WTC11 (cell line): ENCODE results near the gene NCOA1. TPM values are rescaled to one million over a fixed set of nuclear protein-coding genes. Genes with fewer than 3 reads are reported as not detected.

ENCODE experiments used
- ATAC-seq: fragments of 200-7000 bp; cut with Tn5 transposase; 2 replicates; pipeline ENCODE4 v1.10.0; 2021; ENCODE audit warnings: mild to moderate bottlenecking, moderate library complexity
- CTCF ChIA-PET: fragments of 300-600 bp; sonication (Branson Sonifier 250); formaldehyde crosslinking; loops from one replicate; lab custom pipeline; 2021; ENCODE audit warnings: antibody characterized with exemption; lab: Charles Lee
- POLR2A ChIA-PET: fragments of 350-600 bp; sonication (Branson Sonifier 250); formaldehyde crosslinking; loops from one replicate; lab custom pipeline; 2021; ENCODE audit warnings: antibody characterized with exemption; lab: Charles Lee
- DNase-seq: peaks from one replicate; pipeline ENCODE4 v3.0.0; 2021; ENCODE audit warnings: low spot score
- H3K27ac Mint-ChIP-seq: 2 replicates; pipeline ENCODE4 v1.8.0; 2021; ENCODE audit warnings: mixed read lengths
- H3K27me3 Mint-ChIP-seq: 2 replicates; pipeline ENCODE4 v1.8.0; 2021; ENCODE audit warnings: low read depth, mild to moderate bottlenecking, moderate library complexity, mixed read lengths
- H3K36me3 Mint-ChIP-seq: 2 replicates; pipeline ENCODE4 v1.8.0; 2021; ENCODE audit warnings: mixed read lengths
- H3K4me1 Mint-ChIP-seq: 2 replicates; pipeline ENCODE4 v1.8.0; 2022; ENCODE audit warnings: mixed read lengths
- H3K4me3 Mint-ChIP-seq: 2 replicates; pipeline ENCODE4 v1.8.0; 2021; ENCODE audit warnings: mild to moderate bottlenecking, moderate library complexity, mixed read lengths
- H3K9me3 Mint-ChIP-seq: 2 replicates; pipeline ENCODE4 v1.8.0; 2021; ENCODE audit warnings: mixed read lengths
- ATF1 ChIP-seq: sonication (generic); formaldehyde crosslinking; IDR thresholded peaks from 2 replicates; pipeline ENCODE4 v1.8.1; 2023; ENCODE audit warnings: mild to moderate bottlenecking, moderate library complexity, missing genetic modification reagents
- EMX1 ChIP-seq: fragments of 250-450 bp; sonication (Bioruptor Pico); IDR thresholded peaks from 2 replicates; pipeline ENCODE4 v1.8.0; 2021; ENCODE audit warnings: mild to moderate bottlenecking
- ESRRA ChIP-seq: sonication (generic); formaldehyde crosslinking; IDR thresholded peaks from 2 replicates; pipeline ENCODE4 v1.8.1; 2022; ENCODE audit warnings: mild to moderate bottlenecking, missing genetic modification reagents, borderline replicate concordance
- ETV6 ChIP-seq: sonication (generic); formaldehyde crosslinking; IDR thresholded peaks from 2 replicates; pipeline ENCODE4 v1.8.1; 2022; ENCODE audit warnings: mild to moderate bottlenecking, missing genetic modification reagents
- JUN ChIP-seq: sonication (generic); formaldehyde crosslinking; IDR thresholded peaks from 2 replicates; pipeline ENCODE4 v1.8.0; 2023; ENCODE audit warnings: mild to moderate bottlenecking, missing genetic modification reagents
- NFATC4 ChIP-seq: fragments of 250-450 bp; sonication (Bioruptor Pico); IDR thresholded peaks from 2 replicates; pipeline ENCODE4 v1.9.0; 2021; ENCODE audit warnings: mild to moderate bottlenecking
- NR3C1 ChIP-seq: sonication (generic); formaldehyde crosslinking; conservative IDR thresholded peaks from 2 replicates; pipeline ENCODE4 v1.8.1; 2023; ENCODE audit warnings: low read depth, mild to moderate bottlenecking, missing genetic modification reagents
- RELA ChIP-seq: sonication (generic); formaldehyde crosslinking; IDR thresholded peaks from 2 replicates; pipeline ENCODE4 v1.8.1; 2022; ENCODE audit warnings: missing genetic modification reagents, mild to moderate bottlenecking, borderline replicate concordance
- SP1 ChIP-seq: sonication (generic); formaldehyde crosslinking; conservative IDR thresholded peaks from 2 replicates; pipeline ENCODE4 v1.8.1; 2022; ENCODE audit warnings: missing genetic modification reagents
- TEAD4 ChIP-seq: sonication (generic); formaldehyde crosslinking; IDR thresholded peaks from 2 replicates; pipeline ENCODE4 v1.8.0; 2022; ENCODE audit warnings: mild to moderate bottlenecking, missing genetic modification reagents
- TP53 ChIP-seq: sonication (generic); formaldehyde crosslinking; IDR thresholded peaks from 2 replicates; pipeline ENCODE4 v1.8.1; 2023; ENCODE audit warnings: mild to moderate bottlenecking, missing genetic modification reagents
- ZBTB21 ChIP-seq: sonication (generic); formaldehyde crosslinking; IDR thresholded peaks from 2 replicates; pipeline ENCODE4 v1.8.1; 2023; ENCODE audit warnings: mild to moderate bottlenecking, missing genetic modification reagents, borderline replicate concordance
- ZNF121 ChIP-seq: sonication (generic); formaldehyde crosslinking; IDR thresholded peaks from 2 replicates; pipeline ENCODE4 v1.8.0; 2023; ENCODE audit warnings: missing genetic modification reagents
- ZNF671 ChIP-seq: fragments of 250-450 bp; sonication (Bioruptor Pico); IDR thresholded peaks from 2 replicates; pipeline ENCODE4 v1.8.0; 2021; ENCODE audit warnings: mild to moderate bottlenecking
- total RNA-seq: library from RNA; stranded (reverse); gene quantifications from 3 replicates; pipeline ENCODE4 v1.2.3, GENCODE V29; 2021
- TF ChIP-seq, protein P1 (sequence below): sonication (generic); formaldehyde crosslinking; conservative IDR thresholded peaks from 2 replicates; pipeline ENCODE4 v1.8.1; 2023; ENCODE audit warnings: mild to moderate bottlenecking, low read depth, missing genetic modification reagents, moderate library complexity
- TF ChIP-seq, protein P2 (sequence below): fragments of 200-600 bp; IDR thresholded peaks from 2 replicates; pipeline ENCODE4 v1.8.0; 2022; ENCODE audit warnings: antibody characterized with exemption
- TF ChIP-seq, protein P3 (sequence below): sonication (generic); formaldehyde crosslinking; IDR thresholded peaks from 2 replicates; pipeline ENCODE4 v1.8.0; 2022; ENCODE audit warnings: mild to moderate bottlenecking, missing genetic modification reagents
- TF ChIP-seq, protein P4 (sequence below): sonication (generic); formaldehyde crosslinking; IDR thresholded peaks from 2 replicates; pipeline ENCODE4 v1.8.1; 2022; ENCODE audit warnings: mild to moderate bottlenecking, moderate library complexity, missing genetic modification reagents
- TF ChIP-seq, protein P5 (sequence below): sonication (generic); formaldehyde crosslinking; IDR thresholded peaks from 2 replicates; pipeline ENCODE4 v1.8.1; 2022; ENCODE audit warnings: missing genetic modification reagents, borderline replicate concordance
- TF ChIP-seq, protein P6 (sequence below): sonication (generic); formaldehyde crosslinking; IDR thresholded peaks from 2 replicates; pipeline ENCODE4 v1.8.1; 2023; ENCODE audit warnings: mild to moderate bottlenecking, missing genetic modification reagents, moderate library complexity
- TF ChIP-seq, protein P7 (sequence below): fragments of 250-450 bp; sonication (Bioruptor Pico); IDR thresholded peaks from 2 replicates; pipeline ENCODE4 v1.9.0; 2021; ENCODE audit warnings: mild to moderate bottlenecking
- TF ChIP-seq, protein P8 (sequence below): sonication (generic); formaldehyde crosslinking; IDR thresholded peaks from 2 replicates; pipeline ENCODE4 v1.8.1; 2022; ENCODE audit warnings: mild to moderate bottlenecking, missing genetic modification reagents, moderate library complexity, borderline replicate concordance

Gene NCOA1
- total RNA-seq, 1 experiment from 2014 or later, result 16.9 TPM

DNA sequence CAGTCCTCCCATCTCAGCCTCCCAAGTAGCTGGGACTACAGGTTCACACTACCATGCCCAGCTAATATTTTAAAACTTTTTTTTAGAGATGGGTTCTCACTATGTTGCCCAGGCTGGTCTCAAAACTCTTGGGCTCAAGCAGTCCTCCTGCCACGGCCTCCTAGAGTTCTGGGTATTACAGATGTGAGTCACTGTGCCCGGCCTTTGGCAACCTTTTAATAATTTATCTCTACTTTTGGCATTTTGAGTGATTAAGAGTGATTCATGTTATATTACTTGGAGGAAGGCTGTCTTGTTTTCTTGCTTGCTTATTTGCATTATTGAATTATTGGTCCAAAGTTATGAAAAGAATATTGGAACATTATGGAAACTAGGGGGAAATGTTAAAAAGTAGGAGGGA, 24.3 kb downstream of the NCOA1 start:
- peaks cover 3% of the 10 kb centered on the region for H3K4me1 Mint-ChIP-seq
- no peak overlapping the region for H3K27ac Mint-ChIP-seq
- no peak overlapping the region for H3K4me3 Mint-ChIP-seq
- H3K36me3 Mint-ChIP-seq, result no peaks in the 10 kb centered on the region
- CTCF ChIA-PET, result interaction anchor here (0.6 to 1.4 kb wide), 7 partner anchors 9 to 129 kb away, joined by 3 to 6 read pairs (median 3); partner anchors contain the start of gene NCOA1
- H3K27me3 Mint-ChIP-seq, result no peaks in the 10 kb centered on the region
- no peak for DNase-seq
- H3K9me3 Mint-ChIP-seq, result peaks cover 9% of the 10 kb centered on the region; the same call in 1 of the 2 replicates
- TF ChIP-seq JUN (CRISPR knock-in tag) (no peak), NR3C1 (CRISPR knock-in tag) (no peak), ESRRA (no peak), ETV6 (CRISPR knock-in tag) (no peak), ZNF121 (CRISPR knock-in tag) (no peak), NFATC4 (CRISPR knock-in tag) (no peak), RELA (CRISPR knock-in tag) (no peak), ZBTB21 (CRISPR knock-in tag) (no peak)
- TF ChIP-seq, protein P1, sequence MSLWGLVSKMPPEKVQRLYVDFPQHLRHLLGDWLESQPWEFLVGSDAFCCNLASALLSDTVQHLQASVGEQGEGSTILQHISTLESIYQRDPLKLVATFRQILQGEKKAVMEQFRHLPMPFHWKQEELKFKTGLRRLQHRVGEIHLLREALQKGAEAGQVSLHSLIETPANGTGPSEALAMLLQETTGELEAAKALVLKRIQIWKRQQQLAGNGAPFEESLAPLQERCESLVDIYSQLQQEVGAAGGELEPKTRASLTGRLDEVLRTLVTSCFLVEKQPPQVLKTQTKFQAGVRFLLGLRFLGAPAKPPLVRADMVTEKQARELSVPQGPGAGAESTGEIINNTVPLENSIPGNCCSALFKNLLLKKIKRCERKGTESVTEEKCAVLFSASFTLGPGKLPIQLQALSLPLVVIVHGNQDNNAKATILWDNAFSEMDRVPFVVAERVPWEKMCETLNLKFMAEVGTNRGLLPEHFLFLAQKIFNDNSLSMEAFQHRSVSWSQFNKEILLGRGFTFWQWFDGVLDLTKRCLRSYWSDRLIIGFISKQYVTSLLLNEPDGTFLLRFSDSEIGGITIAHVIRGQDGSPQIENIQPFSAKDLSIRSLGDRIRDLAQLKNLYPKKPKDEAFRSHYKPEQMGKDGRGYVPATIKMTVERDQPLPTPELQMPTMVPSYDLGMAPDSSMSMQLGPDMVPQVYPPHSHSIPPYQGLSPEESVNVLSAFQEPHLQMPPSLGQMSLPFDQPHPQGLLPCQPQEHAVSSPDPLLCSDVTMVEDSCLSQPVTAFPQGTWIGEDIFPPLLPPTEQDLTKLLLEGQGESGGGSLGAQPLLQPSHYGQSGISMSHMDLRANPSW (CRISPR knock-in tag), result no peak
- TF ChIP-seq, protein P2, sequence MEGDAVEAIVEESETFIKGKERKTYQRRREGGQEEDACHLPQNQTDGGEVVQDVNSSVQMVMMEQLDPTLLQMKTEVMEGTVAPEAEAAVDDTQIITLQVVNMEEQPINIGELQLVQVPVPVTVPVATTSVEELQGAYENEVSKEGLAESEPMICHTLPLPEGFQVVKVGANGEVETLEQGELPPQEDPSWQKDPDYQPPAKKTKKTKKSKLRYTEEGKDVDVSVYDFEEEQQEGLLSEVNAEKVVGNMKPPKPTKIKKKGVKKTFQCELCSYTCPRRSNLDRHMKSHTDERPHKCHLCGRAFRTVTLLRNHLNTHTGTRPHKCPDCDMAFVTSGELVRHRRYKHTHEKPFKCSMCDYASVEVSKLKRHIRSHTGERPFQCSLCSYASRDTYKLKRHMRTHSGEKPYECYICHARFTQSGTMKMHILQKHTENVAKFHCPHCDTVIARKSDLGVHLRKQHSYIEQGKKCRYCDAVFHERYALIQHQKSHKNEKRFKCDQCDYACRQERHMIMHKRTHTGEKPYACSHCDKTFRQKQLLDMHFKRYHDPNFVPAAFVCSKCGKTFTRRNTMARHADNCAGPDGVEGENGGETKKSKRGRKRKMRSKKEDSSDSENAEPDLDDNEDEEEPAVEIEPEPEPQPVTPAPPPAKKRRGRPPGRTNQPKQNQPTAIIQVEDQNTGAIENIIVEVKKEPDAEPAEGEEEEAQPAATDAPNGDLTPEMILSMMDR, result no peak
- TF ChIP-seq, protein P3, sequence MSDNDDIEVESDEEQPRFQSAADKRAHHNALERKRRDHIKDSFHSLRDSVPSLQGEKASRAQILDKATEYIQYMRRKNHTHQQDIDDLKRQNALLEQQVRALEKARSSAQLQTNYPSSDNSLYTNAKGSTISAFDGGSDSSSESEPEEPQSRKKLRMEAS (CRISPR knock-in tag), result no peak
- TF ChIP-seq, protein P4, sequence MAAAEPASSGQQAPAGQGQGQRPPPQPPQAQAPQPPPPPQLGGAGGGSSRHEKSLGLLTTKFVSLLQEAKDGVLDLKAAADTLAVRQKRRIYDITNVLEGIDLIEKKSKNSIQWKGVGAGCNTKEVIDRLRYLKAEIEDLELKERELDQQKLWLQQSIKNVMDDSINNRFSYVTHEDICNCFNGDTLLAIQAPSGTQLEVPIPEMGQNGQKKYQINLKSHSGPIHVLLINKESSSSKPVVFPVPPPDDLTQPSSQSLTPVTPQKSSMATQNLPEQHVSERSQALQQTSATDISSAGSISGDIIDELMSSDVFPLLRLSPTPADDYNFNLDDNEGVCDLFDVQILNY (CRISPR knock-in tag), result no peak
- ATAC-seq, result no peak
- POLR2A ChIA-PET, result interaction anchor here (0.7 kb wide), 1 partner anchor 103 kb away, joined by 7 read pairs; no protein-coding TSS in a partner anchor

DNA sequence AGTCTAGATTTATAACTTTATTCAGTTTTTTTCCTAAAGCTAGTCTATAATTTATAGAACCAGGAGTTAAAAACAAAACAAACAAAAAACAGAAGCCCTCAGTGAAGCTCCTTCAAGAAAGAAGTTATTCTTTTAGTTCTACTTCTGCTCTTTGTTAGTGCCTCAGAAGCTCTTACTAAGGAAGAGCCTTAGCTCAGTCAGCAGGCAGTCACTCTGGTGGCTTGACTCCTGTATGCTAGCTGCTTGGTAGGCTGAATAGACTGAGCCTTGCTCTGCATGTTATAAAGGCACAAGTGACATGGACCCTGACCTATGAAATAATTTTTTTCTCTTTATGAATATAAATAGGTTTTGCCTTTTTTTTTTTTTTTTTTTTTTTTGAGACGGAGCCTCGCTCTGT, 24.8 kb downstream of the NCOA1 start:
- Mint-ChIP-seq H3K27me3 (no peaks in the 10 kb centered on the region), H3K9me3 (peaks cover 9% of the 10 kb centered on the region; the same call in 1 of the 2 replicates), H3K4me3 (no peak overlapping the region), H3K36me3 (no peaks in the 10 kb centered on the region), H3K4me1 (peaks cover 3% of the 10 kb centered on the region), H3K27ac (no peak overlapping the region)
- ChIA-PET CTCF (interaction anchor here (0.7 to 1.4 kb wide), 8 partner anchors 9 to 128 kb away, joined by 3 to 6 read pairs (median 3); partner anchors contain the start of gene NCOA1), POLR2A (interaction anchor here (0.7 kb wide), 2 partner anchors 47 to 103 kb away, joined by 7 to 9 read pairs; no protein-coding TSS in a partner anchor)
- DNase-seq (no peak), ATAC-seq (peak; percentile 76)
- TF ChIP-seq, protein P5, sequence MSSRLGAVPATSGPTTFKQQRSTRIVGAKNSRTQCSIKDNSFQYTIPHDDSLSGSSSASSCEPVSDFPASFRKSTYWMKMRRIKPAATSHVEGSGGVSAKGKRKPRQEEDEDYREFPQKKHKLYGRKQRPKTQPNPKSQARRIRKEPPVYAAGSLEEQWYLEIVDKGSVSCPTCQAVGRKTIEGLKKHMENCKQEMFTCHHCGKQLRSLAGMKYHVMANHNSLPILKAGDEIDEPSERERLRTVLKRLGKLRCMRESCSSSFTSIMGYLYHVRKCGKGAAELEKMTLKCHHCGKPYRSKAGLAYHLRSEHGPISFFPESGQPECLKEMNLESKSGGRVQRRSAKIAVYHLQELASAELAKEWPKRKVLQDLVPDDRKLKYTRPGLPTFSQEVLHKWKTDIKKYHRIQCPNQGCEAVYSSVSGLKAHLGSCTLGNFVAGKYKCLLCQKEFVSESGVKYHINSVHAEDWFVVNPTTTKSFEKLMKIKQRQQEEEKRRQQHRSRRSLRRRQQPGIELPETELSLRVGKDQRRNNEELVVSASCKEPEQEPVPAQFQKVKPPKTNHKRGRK, result no peak
- TF ChIP-seq TEAD4 (CRISPR knock-in tag) (no peak), EMX1 (no peak), ZNF671 (CRISPR knock-in tag) (no peak), ATF1 (no peak), SP1 (CRISPR knock-in tag) (no peak), ZBTB21 (CRISPR knock-in tag) (no peak), TP53 (CRISPR knock-in tag) (no peak)
- TF ChIP-seq, protein P6, sequence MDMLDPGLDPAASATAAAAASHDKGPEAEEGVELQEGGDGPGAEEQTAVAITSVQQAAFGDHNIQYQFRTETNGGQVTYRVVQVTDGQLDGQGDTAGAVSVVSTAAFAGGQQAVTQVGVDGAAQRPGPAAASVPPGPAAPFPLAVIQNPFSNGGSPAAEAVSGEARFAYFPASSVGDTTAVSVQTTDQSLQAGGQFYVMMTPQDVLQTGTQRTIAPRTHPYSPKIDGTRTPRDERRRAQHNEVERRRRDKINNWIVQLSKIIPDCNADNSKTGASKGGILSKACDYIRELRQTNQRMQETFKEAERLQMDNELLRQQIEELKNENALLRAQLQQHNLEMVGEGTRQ (CRISPR knock-in tag), result no peak
- TF ChIP-seq, protein P7, sequence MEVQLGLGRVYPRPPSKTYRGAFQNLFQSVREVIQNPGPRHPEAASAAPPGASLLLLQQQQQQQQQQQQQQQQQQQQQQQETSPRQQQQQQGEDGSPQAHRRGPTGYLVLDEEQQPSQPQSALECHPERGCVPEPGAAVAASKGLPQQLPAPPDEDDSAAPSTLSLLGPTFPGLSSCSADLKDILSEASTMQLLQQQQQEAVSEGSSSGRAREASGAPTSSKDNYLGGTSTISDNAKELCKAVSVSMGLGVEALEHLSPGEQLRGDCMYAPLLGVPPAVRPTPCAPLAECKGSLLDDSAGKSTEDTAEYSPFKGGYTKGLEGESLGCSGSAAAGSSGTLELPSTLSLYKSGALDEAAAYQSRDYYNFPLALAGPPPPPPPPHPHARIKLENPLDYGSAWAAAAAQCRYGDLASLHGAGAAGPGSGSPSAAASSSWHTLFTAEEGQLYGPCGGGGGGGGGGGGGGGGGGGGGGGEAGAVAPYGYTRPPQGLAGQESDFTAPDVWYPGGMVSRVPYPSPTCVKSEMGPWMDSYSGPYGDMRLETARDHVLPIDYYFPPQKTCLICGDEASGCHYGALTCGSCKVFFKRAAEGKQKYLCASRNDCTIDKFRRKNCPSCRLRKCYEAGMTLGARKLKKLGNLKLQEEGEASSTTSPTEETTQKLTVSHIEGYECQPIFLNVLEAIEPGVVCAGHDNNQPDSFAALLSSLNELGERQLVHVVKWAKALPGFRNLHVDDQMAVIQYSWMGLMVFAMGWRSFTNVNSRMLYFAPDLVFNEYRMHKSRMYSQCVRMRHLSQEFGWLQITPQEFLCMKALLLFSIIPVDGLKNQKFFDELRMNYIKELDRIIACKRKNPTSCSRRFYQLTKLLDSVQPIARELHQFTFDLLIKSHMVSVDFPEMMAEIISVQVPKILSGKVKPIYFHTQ (CRISPR knock-in tag), result no peak
- TF ChIP-seq, protein P8, sequence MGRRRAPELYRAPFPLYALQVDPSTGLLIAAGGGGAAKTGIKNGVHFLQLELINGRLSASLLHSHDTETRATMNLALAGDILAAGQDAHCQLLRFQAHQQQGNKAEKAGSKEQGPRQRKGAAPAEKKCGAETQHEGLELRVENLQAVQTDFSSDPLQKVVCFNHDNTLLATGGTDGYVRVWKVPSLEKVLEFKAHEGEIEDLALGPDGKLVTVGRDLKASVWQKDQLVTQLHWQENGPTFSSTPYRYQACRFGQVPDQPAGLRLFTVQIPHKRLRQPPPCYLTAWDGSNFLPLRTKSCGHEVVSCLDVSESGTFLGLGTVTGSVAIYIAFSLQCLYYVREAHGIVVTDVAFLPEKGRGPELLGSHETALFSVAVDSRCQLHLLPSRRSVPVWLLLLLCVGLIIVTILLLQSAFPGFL (CRISPR knock-in tag), result no peak
